ENCODE measurements around the gene LRGUK.

Gene LRGUK

DNA sequence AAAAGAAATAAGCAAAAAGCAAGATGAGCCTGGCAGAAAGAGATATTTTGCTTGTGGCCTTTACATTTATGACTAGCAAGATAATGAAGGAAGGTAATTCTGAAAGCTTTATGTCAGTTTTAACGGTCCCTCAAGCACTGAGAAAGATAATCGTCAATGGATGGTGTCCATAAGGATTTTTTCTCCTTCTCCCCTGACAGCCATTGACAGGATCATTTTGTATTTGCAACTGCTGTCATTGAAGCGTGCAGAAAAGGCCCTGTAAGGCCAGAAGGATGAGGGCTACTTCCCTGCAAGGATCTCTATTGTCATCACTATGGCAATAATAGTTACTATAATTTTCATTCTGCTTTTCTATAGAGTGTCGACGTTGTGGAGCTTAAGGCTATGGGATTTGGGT lies 994 bp upstream of the LRGUK start:
- Histone ChIP-seq H3K4me3 (no peak overlapping the region), H3K27ac (no peak overlapping the region)
- TF ChIP-seq, protein P1, sequence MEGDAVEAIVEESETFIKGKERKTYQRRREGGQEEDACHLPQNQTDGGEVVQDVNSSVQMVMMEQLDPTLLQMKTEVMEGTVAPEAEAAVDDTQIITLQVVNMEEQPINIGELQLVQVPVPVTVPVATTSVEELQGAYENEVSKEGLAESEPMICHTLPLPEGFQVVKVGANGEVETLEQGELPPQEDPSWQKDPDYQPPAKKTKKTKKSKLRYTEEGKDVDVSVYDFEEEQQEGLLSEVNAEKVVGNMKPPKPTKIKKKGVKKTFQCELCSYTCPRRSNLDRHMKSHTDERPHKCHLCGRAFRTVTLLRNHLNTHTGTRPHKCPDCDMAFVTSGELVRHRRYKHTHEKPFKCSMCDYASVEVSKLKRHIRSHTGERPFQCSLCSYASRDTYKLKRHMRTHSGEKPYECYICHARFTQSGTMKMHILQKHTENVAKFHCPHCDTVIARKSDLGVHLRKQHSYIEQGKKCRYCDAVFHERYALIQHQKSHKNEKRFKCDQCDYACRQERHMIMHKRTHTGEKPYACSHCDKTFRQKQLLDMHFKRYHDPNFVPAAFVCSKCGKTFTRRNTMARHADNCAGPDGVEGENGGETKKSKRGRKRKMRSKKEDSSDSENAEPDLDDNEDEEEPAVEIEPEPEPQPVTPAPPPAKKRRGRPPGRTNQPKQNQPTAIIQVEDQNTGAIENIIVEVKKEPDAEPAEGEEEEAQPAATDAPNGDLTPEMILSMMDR (IDR thresholded peaks at IDR 0.05) = no peak
- no peak for DNase-seq (ENCODE audit: low spot score)

DNA sequence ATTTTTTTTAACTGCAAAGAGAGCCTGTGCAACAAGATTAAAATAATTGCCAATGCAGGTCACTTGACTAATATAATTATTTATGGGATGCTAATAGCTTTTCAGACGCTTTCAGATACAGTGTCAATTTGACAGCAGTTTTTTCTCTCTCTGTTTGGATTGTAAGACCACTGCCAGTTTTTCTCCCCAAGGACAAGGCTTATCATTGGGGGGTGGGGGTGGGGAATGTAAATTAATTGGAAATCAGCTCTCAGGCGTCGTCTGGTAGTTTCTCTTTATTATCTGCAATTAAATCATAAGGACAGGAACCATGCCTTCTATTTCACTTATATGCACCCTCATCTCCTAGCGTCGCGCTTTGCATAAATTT lies 559 bp upstream of the LRGUK start:
- TF ChIP-seq, protein P1 (IDR thresholded peaks at IDR 0.05) = no peak
- Histone ChIP-seq H3K27ac (no peak overlapping the region), H3K4me3 (peak overlapping the region; percentile 83)
- DNase-seq (ENCODE audit: low spot score) = no peak

DNA sequence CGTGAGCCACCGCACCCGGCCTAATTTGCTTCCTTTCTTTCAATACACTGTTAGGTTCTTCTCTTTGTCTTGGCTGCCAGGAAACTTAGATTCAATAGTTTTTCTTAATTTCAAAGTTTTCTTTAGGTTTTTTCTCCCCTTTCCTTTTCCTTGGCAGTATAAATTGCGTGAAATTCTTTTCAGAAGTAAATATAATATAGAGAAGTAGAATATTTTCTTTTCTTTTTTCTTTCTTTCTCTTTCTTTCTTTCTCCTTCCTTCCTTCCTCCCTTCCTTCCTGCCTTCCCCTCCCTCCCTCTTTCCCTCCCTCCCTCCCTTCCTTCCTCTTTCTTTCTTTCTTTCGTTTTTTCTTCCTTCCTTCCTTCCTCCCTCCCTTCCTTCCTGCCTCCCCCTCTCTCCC lies 1.7 kb downstream of the LRGUK start:
- no peak for DNase-seq (ENCODE audit: low spot score)
- H3K27ac ChIP-seq = no peak overlapping the region
- TF ChIP-seq, protein P1 (IDR thresholded peaks at IDR 0.05) = no peak
- H3K4me3 ChIP-seq = no peak overlapping the region

DNA sequence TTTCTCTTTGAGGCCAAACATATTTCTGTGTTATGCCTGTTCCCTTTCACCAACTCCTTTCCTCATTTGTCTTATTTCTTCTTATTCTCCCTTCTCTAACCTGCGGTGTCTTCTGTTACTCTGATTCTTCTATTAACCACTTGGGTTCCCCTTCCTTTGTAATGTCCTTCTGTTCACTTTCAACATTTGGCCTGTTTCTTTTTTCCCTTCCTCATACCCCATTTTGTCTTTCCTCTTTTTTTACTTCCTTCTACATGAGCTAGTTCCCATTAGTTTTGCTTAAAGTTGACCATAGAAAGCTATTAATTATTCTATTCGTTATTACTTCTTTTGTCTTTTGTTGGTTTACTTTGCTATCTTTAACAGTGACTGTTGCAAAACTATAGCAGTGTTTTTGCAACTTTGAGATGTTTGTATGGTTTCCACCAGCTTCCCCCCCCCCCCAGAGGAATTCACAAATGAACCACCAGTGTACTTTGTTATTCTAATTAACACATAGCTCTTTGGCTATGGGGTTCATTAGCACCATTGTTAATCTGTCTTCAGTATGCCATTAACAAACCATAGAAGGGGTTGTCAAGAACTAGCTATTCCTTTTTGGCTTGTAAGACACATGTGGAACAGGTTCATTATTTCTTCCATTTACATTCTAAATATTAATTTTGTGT lies 2.9 kb downstream of the LRGUK start:
- TF ChIP-seq, protein P1 (IDR thresholded peaks at IDR 0.05) = no peak
- Histone ChIP-seq H3K27ac (no peak overlapping the region), H3K4me3 (no peak overlapping the region)
- no peak for DNase-seq (ENCODE audit: low spot score)

DNA sequence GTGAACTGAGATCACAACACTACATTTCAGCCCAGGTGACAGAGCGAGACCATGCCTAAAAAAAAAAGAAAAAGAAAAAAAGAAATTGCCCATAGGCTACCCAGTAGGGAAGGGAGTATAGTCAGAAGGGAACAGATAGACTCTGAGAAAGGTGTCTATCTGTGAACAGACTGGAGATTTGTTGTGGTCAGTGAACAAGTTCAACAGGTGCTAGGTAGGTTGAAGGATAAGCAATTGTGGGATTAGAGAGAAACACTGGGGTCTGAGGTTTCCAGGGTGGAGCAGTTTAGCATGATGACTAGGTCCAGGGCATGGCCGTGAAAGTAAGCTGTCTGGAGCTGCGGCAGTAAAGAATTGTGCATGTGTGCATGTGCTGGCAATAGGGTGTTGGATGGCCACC lies 6.9 kb downstream of the LRGUK start:
- TF ChIP-seq, protein P1 (IDR thresholded peaks at IDR 0.05) = no peak
- Histone ChIP-seq H3K27ac (no peak overlapping the region), H3K4me3 (no peak overlapping the region)
- no peak for DNase-seq (ENCODE audit: low spot score)

DNA sequence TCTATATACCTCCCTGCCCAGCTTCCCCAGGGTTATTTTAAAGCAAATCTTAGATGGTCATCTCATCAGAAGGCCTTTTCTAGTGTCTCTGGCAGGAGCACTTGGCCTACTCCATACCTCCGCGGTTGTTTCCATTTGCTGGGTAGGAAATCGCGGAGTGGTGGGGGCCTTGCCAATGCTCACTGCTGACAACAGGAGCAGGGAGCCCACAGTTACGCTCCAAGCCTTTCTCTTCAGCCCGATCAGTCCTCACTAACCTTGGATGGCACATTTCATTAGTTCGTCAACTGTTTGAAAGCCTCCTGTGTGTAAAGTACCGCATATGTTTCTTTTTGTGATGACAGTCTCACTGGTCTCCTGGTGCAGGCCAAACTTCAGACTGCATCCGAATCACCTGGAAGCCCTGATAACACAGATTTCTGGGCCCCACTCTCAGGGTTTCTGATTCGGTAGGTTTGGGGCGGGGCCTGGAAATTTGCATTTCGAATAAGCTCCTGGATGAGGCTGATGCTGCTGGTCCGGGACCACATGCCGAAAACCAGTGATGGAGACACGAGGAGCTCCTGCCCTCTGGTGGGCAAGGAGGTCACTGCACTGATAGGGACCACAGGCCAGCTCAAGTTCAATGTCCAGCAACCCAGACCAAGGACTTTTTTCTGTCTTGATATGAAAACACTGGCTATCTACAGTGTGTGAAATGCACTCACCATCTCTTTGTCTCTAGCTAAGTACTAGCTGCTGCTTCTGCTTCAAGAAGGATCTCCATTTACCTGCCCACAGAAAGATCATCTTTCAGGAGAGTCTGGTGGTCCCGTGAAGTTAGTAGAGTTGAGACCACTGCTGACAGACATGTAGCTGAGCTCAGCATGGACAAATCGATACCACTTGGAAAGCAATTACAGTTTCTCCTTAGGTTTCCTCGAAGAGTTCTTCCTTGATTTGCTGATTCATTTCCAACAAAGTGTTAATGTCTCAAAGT lies 14.0 kb downstream of the LRGUK start:
- Histone ChIP-seq H3K27ac (no peak overlapping the region), H3K4me3 (no peak overlapping the region)
- TF ChIP-seq, protein P1 (IDR thresholded peaks at IDR 0.05) = peak; percentile 64
- no peak for DNase-seq (ENCODE audit: low spot score)

Measured in coronary artery (tissue), 2 donors.